ENCODE measurements around the gene ZNF687.

The ZNF687 gene

GRCh38 chr1:151282883-151283725, 1.0 kb downstream of the ZNF687 start:
- DNase-seq: peak; percentile 44

DNA sequence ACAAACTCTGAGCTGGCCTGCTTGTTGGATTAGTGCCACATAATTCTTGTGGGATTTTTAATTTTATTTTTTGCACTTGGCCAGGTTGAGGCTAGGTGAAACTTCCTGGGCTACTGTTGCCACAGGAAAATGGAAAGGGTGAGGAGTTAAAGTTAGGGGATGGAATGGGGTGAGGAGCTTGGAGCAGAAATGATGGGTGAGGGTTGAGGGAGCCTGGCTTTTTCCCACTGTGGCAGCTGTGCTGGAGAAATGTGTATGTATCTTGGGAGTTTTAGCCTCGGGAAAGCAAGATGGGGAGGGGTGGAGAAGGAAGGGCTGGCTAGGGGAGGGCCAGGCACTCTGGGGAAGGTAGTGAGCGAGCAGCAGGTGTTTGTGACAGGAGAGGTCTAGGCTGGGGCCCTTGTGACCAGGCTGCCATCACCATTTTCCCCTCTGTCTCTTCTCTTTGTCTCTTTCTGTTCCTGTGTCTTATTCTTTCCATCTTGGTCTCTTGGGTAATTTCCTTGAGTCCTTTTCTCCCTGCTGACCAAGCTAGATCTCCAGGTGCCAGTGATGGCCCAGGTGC, 2.0 kb downstream of the ZNF687 start:
- no peak for DNase-seq

- DNase-seq: no peak
Observed at GRCh38 chr1:151286619-151287340, 4.7 kb downstream of the ZNF687 start.

GRCh38 chr1:151287341-151287699, 5.2 kb downstream of the ZNF687 start:
- no peak for DNase-seq

- DNase-seq: no peak
Observed at GRCh38 chr1:151287767-151288500, 5.8 kb downstream of the ZNF687 start.

GRCh38 chr1:151288502-151288901, 6.4 kb downstream of the ZNF687 start:
- DNase-seq: no peak

GRCh38 chr1:151289080-151289935, 7.2 kb downstream of the ZNF687 start:
- DNase-seq: no peak

GRCh38 chr1:151289991-151290708, 8.1 kb downstream of the ZNF687 start:
- no peak for DNase-seq

DNA sequence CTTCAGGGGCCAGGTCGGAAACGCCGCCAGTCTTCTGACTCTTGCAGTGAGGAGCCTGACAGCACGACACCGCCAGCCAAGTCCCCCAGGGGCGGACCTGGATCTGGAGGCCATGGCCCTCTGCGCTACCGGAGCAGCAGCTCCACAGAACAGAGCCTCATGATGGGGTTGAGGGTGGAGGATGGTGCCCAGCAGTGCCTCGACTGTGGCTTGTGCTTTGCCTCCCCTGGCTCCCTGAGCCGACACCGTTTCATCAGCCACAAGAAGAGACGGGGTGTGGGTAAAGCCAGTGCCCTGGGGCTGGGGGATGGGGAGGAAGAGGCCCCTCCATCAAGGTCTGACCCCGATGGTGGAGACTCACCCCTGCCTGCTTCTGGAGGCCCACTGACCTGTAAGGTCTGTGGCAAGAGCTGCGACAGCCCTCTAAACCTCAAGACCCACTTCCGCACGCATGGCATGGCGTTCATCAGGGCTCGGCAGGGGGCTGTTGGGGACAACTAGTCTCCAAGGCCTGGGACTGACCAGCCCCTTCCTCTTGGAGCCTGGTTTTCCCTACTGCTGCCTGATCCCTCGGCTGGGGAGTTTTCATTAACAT, 8.7 kb downstream of the ZNF687 start:
- no peak for DNase-seq

DNA sequence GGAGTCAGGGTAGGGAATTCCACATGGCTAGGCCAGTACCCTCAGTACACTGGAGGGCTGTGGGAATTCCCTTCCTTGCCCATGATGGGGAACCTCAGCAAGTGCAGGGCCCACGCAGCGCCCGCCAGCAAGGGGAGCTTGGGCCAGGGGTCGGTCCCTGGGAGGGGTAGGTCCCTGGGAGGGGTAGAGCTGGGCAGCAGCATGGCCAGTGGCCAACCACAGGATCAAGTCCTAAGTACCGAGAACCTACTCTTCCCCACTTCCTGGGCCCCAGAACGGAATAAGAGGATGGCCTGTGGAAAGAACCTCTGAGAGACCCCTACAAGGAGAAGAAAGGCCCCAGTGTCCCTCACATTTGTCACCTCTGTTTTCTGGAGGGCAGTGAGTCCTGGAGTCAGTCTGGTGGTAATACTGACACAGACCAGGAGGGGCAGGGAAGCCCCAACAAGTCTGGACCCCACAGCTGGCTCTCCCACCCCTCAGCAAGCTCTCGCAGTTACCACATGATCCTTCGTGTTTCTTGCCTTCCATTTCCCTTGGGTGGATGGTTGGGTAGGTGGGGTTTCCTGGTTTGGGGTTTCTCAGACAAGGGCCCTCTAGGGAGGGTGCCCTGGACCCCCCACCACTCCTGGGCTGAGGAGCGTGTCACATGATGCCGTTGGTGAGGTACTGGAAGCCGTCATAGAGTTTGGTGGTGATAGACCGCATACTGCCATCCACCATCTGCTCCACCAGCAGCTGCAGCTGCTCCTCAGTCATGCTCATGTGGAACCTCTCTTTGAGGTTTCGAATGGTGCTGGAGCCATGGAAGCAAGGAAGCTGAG, 10.3 kb downstream of the ZNF687 start:
- no peak for DNase-seq

DNA sequence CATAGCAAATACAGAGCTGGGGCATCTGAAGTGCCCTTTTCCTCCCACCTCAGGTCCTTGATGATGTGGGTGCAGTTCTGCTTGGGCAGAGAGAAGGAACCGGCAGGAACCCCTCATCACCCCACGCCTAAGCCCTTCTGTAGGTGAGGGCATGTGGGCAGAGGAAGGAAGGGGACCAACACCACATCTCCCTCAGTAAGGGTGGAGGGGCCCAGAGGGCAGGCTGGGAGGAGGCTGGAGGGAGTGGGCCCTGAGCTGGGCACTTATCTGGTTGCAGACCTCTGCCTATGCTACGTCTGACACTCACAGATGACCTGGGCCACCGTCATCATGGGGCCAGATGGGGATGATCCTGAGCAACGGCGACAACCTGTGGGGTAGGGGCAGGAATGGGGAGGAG, 11.0 kb downstream of the ZNF687 start:
- no peak for DNase-seq

DNA sequence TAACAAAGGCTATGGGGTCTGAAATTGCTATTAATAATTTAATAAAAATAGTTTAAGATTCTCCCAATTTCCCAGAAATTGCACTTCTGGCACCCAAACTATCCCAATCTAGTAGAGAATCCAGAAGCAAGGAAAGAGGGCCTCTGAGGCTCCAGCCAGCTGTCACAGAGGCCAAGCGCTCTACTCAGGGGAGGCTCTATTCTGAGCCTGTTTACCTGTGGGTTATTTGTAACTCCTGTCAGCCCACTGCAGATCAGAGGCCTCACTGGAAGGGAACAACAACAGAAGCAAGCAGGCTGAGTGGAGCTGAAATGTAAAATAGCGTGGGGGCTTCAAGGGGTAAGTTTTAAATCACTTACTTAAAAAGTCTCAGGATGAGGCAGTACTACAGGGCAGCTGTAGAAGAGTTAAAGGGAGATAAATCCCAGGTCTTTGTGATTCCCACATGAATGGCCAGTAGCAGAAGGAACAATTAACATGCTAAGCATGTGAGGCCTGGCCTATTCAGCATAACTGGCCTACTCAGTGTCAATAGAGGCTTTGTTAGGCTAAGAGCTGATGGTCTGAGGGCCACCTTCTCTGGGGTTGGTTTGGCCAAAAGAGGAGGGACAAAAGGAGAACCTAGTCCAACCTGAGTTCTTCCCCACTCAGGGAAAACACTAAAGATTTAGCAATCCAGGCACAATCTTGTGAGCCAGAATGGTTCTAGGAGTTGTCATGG, 12.8 kb downstream of the ZNF687 start:
- DNase-seq: no peak

GRCh38 chr1:151309811-151310323, 27.8 kb downstream of the ZNF687 start:
- DNase-seq: no peak

DNA sequence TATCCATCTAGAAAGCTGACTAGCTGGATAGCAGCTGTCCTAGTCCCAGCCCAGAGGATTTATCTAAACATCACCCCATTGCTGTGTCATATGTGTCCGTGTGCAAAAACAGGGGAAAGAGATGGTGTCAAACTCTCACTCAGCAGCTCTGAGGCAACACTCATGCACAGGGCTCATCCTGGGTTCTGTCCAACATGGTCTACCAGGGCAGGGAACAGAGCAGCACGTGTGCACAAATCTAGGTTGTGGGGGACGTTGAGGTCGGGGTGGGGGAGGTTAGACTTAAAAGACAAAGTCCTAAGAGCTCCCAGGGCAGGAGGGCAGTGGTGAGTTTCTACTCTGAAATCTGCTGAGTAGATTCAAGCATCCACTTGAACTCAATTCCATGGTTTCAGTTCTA, 28.9 kb downstream of the ZNF687 start:
- DNase-seq: no peak

DNA sequence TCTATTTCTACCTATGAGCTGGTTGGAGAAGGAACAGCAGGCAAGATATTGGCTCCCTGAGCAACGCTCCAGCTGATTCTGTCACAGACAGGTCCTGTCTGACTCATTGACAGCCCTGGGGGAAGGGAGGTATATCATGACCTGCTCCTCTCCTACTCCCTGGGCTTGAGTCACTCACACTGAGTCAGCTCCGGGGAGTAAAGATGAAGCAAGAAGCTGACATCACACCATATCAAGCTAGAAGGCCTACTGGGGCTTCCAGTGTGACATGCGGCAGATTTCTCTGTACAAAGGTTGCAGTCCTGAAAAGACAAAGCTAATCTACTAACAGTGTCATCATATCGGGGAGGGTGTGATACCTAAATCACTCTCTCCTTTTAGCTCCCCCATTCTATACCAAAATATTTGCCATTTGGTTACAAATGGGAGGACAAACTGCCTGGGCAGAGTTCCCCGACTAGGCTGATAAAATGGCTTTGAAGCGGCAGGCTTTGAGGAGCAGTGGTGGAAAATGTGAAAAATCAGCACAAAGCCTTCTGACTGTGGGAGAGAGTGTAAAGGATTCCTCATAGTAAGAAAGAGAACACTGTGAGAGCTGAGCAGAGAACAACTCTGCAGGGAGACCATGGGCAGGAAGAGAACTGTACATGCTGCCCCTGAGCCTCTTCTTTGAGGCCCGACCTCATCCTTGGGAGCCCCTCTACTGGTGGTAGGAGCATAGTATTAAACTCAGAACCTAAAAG, 29.7 kb downstream of the ZNF687 start:
- DNase-seq: peak; percentile 84

GRCh38 chr1:151312411-151312810, 30.3 kb downstream of the ZNF687 start:
- no peak for DNase-seq

DNA sequence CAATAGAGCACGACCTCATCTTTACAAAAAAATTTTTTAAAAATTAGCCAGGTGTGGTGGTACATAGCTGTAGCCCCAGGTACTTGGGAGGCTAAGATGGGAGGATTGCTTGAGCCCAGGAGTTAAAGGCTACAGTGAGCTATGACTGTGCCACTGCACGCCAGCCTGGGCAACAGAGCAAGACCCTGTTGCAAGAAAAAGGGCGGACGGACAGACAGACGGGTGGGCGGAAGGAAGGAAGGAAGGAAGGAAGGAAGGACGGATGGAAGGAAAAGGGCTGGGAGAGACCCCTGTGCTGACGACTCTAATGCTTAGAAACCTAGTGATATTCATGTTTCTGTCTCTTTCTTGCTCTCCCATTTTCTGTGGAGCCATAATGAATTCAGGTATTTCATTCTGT, 30.7 kb downstream of the ZNF687 start:
- no peak for DNase-seq

GRCh38 chr1:151313501-151313900, 31.4 kb downstream of the ZNF687 start:
- DNase-seq: no peak
